HepG2 (cell line): ENCODE data around the gene HMBS. TPM values are rescaled to one million over a fixed set of nuclear protein-coding genes. Genes with fewer than 3 reads are reported as not detected.
A peak's percentile ranks its signal among the peaks of the same experiment; 100 is the strongest.

Source experiments
- BHLHE40 ChIP-seq: IDR thresholded peaks from 2 replicates; pipeline ENCODE4 v1.6.1; 2011; ENCODE audit warnings: low read length, improper control_type of control experiment
- ELF3 ChIP-seq: IDR thresholded peaks from 2 replicates; pipeline ENCODE4 v1.6.1; 2016; ENCODE audit warnings: missing genetic modification reagents, missing compliant biosample characterization
- FIP1L1 ChIP-seq: fragments of 200-400 bp; formaldehyde crosslinking; IDR thresholded peaks from 2 replicates; pipeline ENCODE4 v1.6.1; 2018; ENCODE audit warnings: low read depth, mild to moderate bottlenecking, low read length, moderate library complexity, borderline replicate concordance; ENCODE audit not compliant: insufficient read depth
- RNF2 ChIP-seq: fragments of 450-650 bp; conservative IDR thresholded peaks from 2 replicates; pipeline ENCODE4 v1.6.1; 2016; ENCODE audit warnings: low read depth
- SP1 ChIP-seq, 2 experiments: fragments of 450-650 bp in 1 of 2; sonication (generic) in 1 of 2; formaldehyde crosslinking in 1 of 2; IDR thresholded peaks; 2 replicates each; pipeline versions ENCODE4 v1.4.0 to v1.6.1; 2016 to 2020; ENCODE audit warnings: missing genetic modification reagents in 1 of 2
- TBX3 ChIP-seq: fragments of 450-650 bp; IDR thresholded peaks from 2 replicates; pipeline ENCODE4 v1.6.1; 2017; ENCODE audit warnings: antibody characterized with exemption, mild to moderate bottlenecking, inconsistent platforms, borderline replicate concordance
- ZBTB7B ChIP-seq: sonication (generic); formaldehyde crosslinking; IDR thresholded peaks from 2 replicates; pipeline ENCODE4 v1.4.0; 2020; ENCODE audit warnings: missing genetic modification reagents
- ZC3H4 ChIP-seq: sonication (generic); formaldehyde crosslinking; IDR thresholded peaks from 2 replicates; pipeline ENCODE4 v1.4.0; 2020; ENCODE audit warnings: missing genetic modification reagents, borderline replicate concordance
- ZEB1 ChIP-seq: IDR thresholded peaks from 2 replicates; pipeline ENCODE4 v1.6.1; 2012; ENCODE audit warnings: mild to moderate bottlenecking, low read depth, inconsistent platforms; ENCODE audit not compliant: insufficient replicate concordance
- ZMYM2 ChIP-seq: sonication (generic); formaldehyde crosslinking; IDR thresholded peaks from 2 replicates; pipeline ENCODE4 v1.8.0; 2022; ENCODE audit warnings: mild to moderate bottlenecking, missing genetic modification reagents
- ZNF138 ChIP-seq: sonication (generic); formaldehyde crosslinking; IDR thresholded peaks from 2 replicates; pipeline ENCODE4 v1.5.0; 2020; ENCODE audit warnings: mild to moderate bottlenecking, low read depth, missing genetic modification reagents
- ZNF460 ChIP-seq: sonication (generic); formaldehyde crosslinking; IDR thresholded peaks from 2 replicates; pipeline ENCODE4 v1.5.1; 2020; ENCODE audit warnings: missing genetic modification reagents, mild to moderate bottlenecking, borderline replicate concordance
- ZNF572 ChIP-seq: sonication (generic); formaldehyde crosslinking; IDR thresholded peaks from 2 replicates; pipeline ENCODE4 v1.5.1; 2020; ENCODE audit warnings: mild to moderate bottlenecking, missing genetic modification reagents
- ZNF598 ChIP-seq: sonication (generic); formaldehyde crosslinking; IDR thresholded peaks from 2 replicates; pipeline ENCODE4 v1.5.1; 2020; ENCODE audit warnings: mild to moderate bottlenecking, missing genetic modification reagents, borderline replicate concordance
- polyA plus RNA-seq, 8 experiments: library from polyadenylated mRNA; depleted of rRNA in 3 of 8; stranded (reverse) in 7 of 8; unstranded in 1 of 8; fragments of >200 nt; fragmentation: Illumina TruSeq in 4 of 8; extraction: Trizol in 4 of 8; gene quantifications; 2 replicates each; pipeline versions ENCODE4 v1.2.1 to v1.2.3, GENCODE V29; 2011 to 2016; ENCODE audit warnings: low read depth in 4 of 8, missing spikeins in 1 of 8, mixed read lengths in 1 of 8; ENCODE audit not compliant: insufficient read depth in 1 of 8
- total RNA-seq, 5 experiments: library from RNA; depleted of rRNA; stranded (reverse); fragments of >200 nt; fragmentation: Illumina TruSeq; extraction: Trizol; gene quantifications; 2 replicates each; pipeline ENCODE4 v1.2.3, GENCODE V29; 2016; ENCODE audit warnings: low read depth in 1 of 5
- TF ChIP-seq, protein P1 (sequence below): sonication (generic); formaldehyde crosslinking; IDR thresholded peaks from 2 replicates; pipeline ENCODE4 v1.5.0; 2020; ENCODE audit warnings: missing genetic modification reagents
- TF ChIP-seq, protein P2 (sequence below): sonication (generic); formaldehyde crosslinking; IDR thresholded peaks from 2 replicates; pipeline ENCODE4 v1.9.0; 2021; ENCODE audit warnings: missing genetic modification reagents, mild to moderate bottlenecking, borderline replicate concordance
- TF ChIP-seq, protein P3 (sequence below): sonication (generic); formaldehyde crosslinking; IDR thresholded peaks from 2 replicates; pipeline ENCODE4 v1.4.0; 2020; ENCODE audit warnings: missing genetic modification reagents, mild to moderate bottlenecking, borderline replicate concordance
- TF ChIP-seq, protein P4 (sequence below): sonication (generic); formaldehyde crosslinking; IDR thresholded peaks from 2 replicates; pipeline ENCODE4 v1.9.0; 2021; ENCODE audit warnings: missing genetic modification reagents, borderline replicate concordance
- TF ChIP-seq, protein P5 (sequence below): IDR thresholded peaks from 2 replicates; pipeline ENCODE4 v1.4.0; 2020; ENCODE audit warnings: mild to moderate bottlenecking, missing genetic modification reagents

The HMBS gene
- total and polyA plus RNA-seq, 2 of the 13 experiments (the other 11 are each of a cell fraction or from before 2014, with no cell fraction given), result 9.4 to 46.9 TPM

DNA sequence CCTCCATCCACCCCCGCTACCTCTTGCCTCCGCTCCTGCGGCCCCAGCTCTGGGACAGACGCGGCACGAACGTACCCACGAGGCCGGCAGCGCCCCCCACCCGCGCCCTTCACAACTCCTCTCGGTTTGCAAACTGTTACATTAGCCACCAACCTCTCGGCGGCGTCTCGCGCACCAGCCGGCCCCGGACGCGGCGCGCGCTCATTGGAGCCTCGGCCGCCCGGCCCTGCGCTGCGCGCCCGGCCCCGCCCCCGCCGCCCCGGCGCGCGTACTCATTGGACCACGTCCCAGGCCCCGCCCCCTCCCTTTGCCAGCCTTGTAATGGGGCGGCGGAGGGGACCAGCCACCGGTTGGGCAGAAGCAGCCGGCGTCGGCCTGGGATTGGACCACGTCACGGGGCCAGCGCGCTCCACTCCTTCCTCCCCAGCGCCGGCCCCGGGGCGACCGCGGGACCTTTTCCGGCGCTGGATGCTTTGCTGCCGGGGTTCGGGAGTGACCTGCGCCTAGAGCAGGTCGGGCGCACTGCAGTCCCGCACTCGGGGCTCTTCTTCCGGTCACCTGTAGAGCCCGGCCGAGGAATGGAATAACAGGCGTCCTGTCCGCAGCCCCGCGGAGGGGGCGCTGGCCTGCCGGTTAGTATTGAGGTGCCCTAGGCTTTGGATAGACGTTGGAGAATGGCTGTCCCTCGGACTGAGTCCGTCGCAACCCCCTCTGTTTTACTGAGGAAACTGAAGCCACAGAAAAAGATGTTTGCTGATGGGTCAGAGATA, 27.5 kb upstream of the HMBS start, which contains the start of gene HYOU1 (continued):
- TF ChIP-seq ZC3H4 (no peak), ZNF460 (CRISPR knock-in tag) (no peak), ZNF598 (CRISPR knock-in tag) (no peak), SP1 (IDR thresholded peaks at IDR 0.05) (no peak), SP1 (CRISPR knock-in tag; IDR thresholded peaks at IDR 0.05) (peak; percentile 60; the same call in 1 of the 2 replicates), TBX3 (no peak), RNF2 (no peak), ZBTB7B (CRISPR knock-in tag) (peak; percentile 45; the same call in 1 of the 2 replicates), ZNF138 (CRISPR knock-in tag) (no peak), ZMYM2 (no peak), FIP1L1 (no peak), ELF3 (CRISPR knock-in tag) (no peak), ZNF572 (no peak), BHLHE40 (no peak), ZEB1 (peak; percentile 74)
- TF ChIP-seq, protein P1, sequence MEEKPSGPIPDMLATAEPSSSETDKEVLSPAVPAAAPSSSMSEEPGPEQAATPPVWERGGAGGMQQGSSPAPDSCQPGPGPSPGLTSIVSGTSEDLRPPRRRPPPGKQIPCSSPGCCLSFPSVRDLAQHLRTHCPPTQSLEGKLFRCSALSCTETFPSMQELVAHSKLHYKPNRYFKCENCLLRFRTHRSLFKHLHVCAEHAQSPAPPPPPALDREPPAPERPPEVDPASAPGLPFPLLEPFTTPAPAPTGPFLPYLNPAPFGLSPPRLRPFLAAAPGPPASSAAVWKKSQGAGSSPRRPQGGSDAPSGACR (CRISPR knock-in tag), result 0 out of 2 replicates have a peak, but pooled peaks have one; percentile 50
- TF ChIP-seq, protein P2, sequence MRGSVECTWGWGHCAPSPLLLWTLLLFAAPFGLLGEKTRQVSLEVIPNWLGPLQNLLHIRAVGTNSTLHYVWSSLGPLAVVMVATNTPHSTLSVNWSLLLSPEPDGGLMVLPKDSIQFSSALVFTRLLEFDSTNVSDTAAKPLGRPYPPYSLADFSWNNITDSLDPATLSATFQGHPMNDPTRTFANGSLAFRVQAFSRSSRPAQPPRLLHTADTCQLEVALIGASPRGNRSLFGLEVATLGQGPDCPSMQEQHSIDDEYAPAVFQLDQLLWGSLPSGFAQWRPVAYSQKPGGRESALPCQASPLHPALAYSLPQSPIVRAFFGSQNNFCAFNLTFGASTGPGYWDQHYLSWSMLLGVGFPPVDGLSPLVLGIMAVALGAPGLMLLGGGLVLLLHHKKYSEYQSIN (CRISPR knock-in tag), result no peak
- TF ChIP-seq, protein P3, sequence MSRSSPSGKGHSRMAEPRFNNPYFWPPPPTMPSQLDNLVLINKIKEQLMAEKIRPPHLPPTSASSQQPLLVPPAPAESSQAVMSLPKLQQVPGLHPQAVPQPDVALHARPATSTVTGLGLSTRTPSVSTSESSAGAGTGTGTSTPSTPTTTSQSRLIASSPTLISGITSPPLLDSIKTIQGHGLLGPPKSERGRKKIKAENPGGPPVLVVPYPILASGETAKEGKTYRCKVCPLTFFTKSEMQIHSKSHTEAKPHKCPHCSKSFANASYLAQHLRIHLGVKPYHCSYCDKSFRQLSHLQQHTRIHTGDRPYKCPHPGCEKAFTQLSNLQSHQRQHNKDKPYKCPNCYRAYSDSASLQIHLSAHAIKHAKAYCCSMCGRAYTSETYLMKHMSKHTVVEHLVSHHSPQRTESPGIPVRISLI (CRISPR knock-in tag), result no peak; the same call in 1 of the 2 replicates
- TF ChIP-seq, protein P4, sequence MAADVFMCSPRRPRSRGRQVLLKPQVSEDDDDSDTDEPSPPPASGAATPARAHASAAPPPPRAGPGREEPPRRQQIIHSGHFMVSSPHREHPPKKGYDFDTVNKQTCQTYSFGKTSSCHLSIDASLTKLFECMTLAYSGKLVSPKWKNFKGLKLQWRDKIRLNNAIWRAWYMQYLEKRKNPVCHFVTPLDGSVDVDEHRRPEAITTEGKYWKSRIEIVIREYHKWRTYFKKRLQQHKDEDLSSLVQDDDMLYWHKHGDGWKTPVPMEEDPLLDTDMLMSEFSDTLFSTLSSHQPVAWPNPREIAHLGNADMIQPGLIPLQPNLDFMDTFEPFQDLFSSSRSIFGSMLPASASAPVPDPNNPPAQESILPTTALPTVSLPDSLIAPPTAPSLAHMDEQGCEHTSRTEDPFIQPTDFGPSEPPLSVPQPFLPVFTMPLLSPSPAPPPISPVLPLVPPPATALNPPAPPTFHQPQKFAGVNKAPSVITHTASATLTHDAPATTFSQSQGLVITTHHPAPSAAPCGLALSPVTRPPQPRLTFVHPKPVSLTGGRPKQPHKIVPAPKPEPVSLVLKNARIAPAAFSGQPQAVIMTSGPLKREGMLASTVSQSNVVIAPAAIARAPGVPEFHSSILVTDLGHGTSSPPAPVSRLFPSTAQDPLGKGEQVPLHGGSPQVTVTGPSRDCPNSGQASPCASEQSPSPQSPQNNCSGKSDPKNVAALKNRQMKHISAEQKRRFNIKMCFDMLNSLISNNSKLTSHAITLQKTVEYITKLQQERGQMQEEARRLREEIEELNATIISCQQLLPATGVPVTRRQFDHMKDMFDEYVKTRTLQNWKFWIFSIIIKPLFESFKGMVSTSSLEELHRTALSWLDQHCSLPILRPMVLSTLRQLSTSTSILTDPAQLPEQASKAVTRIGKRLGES, result no peak
- TF ChIP-seq, protein P5, sequence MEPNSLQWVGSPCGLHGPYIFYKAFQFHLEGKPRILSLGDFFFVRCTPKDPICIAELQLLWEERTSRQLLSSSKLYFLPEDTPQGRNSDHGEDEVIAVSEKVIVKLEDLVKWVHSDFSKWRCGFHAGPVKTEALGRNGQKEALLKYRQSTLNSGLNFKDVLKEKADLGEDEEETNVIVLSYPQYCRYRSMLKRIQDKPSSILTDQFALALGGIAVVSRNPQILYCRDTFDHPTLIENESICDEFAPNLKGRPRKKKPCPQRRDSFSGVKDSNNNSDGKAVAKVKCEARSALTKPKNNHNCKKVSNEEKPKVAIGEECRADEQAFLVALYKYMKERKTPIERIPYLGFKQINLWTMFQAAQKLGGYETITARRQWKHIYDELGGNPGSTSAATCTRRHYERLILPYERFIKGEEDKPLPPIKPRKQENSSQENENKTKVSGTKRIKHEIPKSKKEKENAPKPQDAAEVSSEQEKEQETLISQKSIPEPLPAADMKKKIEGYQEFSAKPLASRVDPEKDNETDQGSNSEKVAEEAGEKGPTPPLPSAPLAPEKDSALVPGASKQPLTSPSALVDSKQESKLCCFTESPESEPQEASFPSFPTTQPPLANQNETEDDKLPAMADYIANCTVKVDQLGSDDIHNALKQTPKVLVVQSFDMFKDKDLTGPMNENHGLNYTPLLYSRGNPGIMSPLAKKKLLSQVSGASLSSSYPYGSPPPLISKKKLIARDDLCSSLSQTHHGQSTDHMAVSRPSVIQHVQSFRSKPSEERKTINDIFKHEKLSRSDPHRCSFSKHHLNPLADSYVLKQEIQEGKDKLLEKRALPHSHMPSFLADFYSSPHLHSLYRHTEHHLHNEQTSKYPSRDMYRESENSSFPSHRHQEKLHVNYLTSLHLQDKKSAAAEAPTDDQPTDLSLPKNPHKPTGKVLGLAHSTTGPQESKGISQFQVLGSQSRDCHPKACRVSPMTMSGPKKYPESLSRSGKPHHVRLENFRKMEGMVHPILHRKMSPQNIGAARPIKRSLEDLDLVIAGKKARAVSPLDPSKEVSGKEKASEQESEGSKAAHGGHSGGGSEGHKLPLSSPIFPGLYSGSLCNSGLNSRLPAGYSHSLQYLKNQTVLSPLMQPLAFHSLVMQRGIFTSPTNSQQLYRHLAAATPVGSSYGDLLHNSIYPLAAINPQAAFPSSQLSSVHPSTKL, result peak; percentile 31; the same call in 1 of the 2 replicates
